Neural cell (in vitro differentiated cells): Measurements from ENCODE around the gene KLF17. TPM values are rescaled to one million over a fixed set of nuclear protein-coding genes. Genes with fewer than 3 reads are reported as not detected.

Source experiments
- H2AFZ ChIP-seq: fragments of 200-600, 300-800 bp; sonication (generic), shearing (Covaris generic); 2 replicates; pipeline ENCODE4 v1.6.0; 2014; ENCODE audit warnings: low read depth, mild to moderate bottlenecking, antibody characterized with exemption, low read length, moderate library complexity
- H3F3A ChIP-seq: fragments of 200-600 bp; shearing (Covaris generic); 2 replicates; pipeline ENCODE4 v1.6.1; 2016; ENCODE audit warnings: mild to moderate bottlenecking, moderate library complexity, mixed read lengths, antibody characterized with exemption, low read length; ENCODE audit not compliant: insufficient read depth, poor library complexity, severe bottlenecking
- H3K27ac ChIP-seq: fragments of 200-600, 300-800 bp; sonication (generic), shearing (Covaris generic); 2 replicates; pipeline ENCODE4 v1.5.1; 2014; ENCODE audit warnings: mild to moderate bottlenecking, low read length, moderate library complexity
- H3K27me3 ChIP-seq: fragments of 300-800, 200-600 bp; sonication (generic), shearing (Covaris generic); 2 replicates; pipeline ENCODE4 v1.6.0; 2014; ENCODE audit warnings: mild to moderate bottlenecking, low read depth, low read length, moderate library complexity; ENCODE audit not compliant: insufficient read depth
- H3K36me3 ChIP-seq: fragments of 300-800, 200-600 bp; sonication (generic), shearing (Covaris generic); 2 replicates; pipeline ENCODE4 v1.5.1; 2014; ENCODE audit warnings: mild to moderate bottlenecking, antibody characterized with exemption, low read length, moderate library complexity; ENCODE audit not compliant: insufficient read depth
- H3K4me2 ChIP-seq: fragments of 300-800, 200-600 bp; sonication (generic), shearing (Covaris generic); 2 replicates; pipeline ENCODE4 v1.6.0; 2014; ENCODE audit warnings: mild to moderate bottlenecking, low read length
- H3K4me3 ChIP-seq: fragments of 300-800, 200-600 bp; sonication (generic), shearing (Covaris generic); 2 replicates; pipeline ENCODE4 v1.5.1; 2014; ENCODE audit warnings: mild to moderate bottlenecking, low read length, moderate library complexity
- H3K79me2 ChIP-seq: fragments of 200-600 bp; shearing (Covaris generic); replicated peaks from 2 replicates; pipeline ENCODE4 v1.6.0; 2014; ENCODE audit warnings: mild to moderate bottlenecking, low read length, moderate library complexity; ENCODE audit not compliant: insufficient read depth
- H3K9ac ChIP-seq: fragments of 300-800, 200-600 bp; sonication (generic), shearing (Covaris generic); 2 replicates; pipeline ENCODE4 v1.6.1; 2016; ENCODE audit warnings: mild to moderate bottlenecking, low read length, mixed read lengths
- H3K9me2 ChIP-seq: fragments of 200-600 bp; shearing (Covaris generic); 2 replicates; pipeline ENCODE4 v1.6.1; 2016; ENCODE audit warnings: mild to moderate bottlenecking, low read length, mixed read lengths; ENCODE audit not compliant: insufficient read depth
- H3K9me3 ChIP-seq: fragments of 200-600, 300-800 bp; sonication (generic), shearing (Covaris generic); 2 replicates; pipeline ENCODE4 v1.6.1; 2016; ENCODE audit warnings: mild to moderate bottlenecking, mixed run types, low read length, moderate library complexity, mixed read lengths
- H4K20me1 ChIP-seq: fragments of 200-600 bp; shearing (Covaris generic); 2 replicates; pipeline ENCODE4 v1.6.1; 2016; ENCODE audit warnings: mild to moderate bottlenecking, mixed run types; ENCODE audit not compliant: insufficient read depth
- EP300 ChIP-seq: fragments of 450-650 bp; conservative IDR thresholded peaks from 2 replicates; pipeline ENCODE4 v1.6.1; 2014; ENCODE audit warnings: antibody characterized with exemption, mild to moderate bottlenecking, moderate library complexity; ENCODE audit not compliant: poor library complexity, severe bottlenecking
- EZH2 ChIP-seq: fragments of 200-600, 300-800 bp; shearing (Covaris generic), sonication (generic); IDR thresholded peaks from 2 replicates; pipeline ENCODE4 v1.6.1; 2014; ENCODE audit warnings: antibody characterized with exemption, low read length, borderline replicate concordance, mild to moderate bottlenecking; ENCODE audit not compliant: insufficient read depth, poor library complexity, severe bottlenecking
- MXI1 ChIP-seq: fragments of 450-650 bp; conservative IDR thresholded peaks from 2 replicates; pipeline ENCODE4 v1.6.1; 2014; ENCODE audit warnings: antibody characterized with exemption, mild to moderate bottlenecking; ENCODE audit not compliant: poor library complexity, severe bottlenecking
- POLR2AphosphoS5 ChIP-seq: IDR thresholded peaks from 2 replicates; pipeline ENCODE4 v1.6.1; 2012
- RAD21 ChIP-seq: fragments of 450-650 bp; conservative IDR thresholded peaks from 2 replicates; pipeline ENCODE4 v1.6.1; 2014; ENCODE audit warnings: antibody characterized with exemption, mild to moderate bottlenecking, moderate library complexity
- SMC3 ChIP-seq: fragments of 450-650 bp; conservative IDR thresholded peaks from 2 replicates; pipeline ENCODE4 v1.6.1; 2014; ENCODE audit warnings: antibody characterized with exemption, mild to moderate bottlenecking, moderate library complexity; ENCODE audit not compliant: poor library complexity
- TAF1 ChIP-seq: IDR thresholded peaks from 2 replicates; pipeline ENCODE4 v1.6.1; 2012; ENCODE audit warnings: low read depth
- polyA plus RNA-seq: library from polyadenylated mRNA; depleted of rRNA; stranded (reverse); fragments of >200 nt; gene quantifications from 2 replicates; pipeline ENCODE4 v1.2.3, GENCODE V29; 2014
- TF ChIP-seq, protein P1 (sequence below): IDR thresholded peaks from 2 replicates; pipeline ENCODE4 v1.6.1; 2012; ENCODE audit warnings: borderline replicate concordance
- TF ChIP-seq, protein P2 (sequence below): fragments of 450-650 bp; IDR thresholded peaks from 2 replicates; pipeline ENCODE4 v1.5.1; 2014; ENCODE audit warnings: antibody characterized with exemption, mild to moderate bottlenecking, moderate library complexity; ENCODE audit not compliant: poor library complexity, severe bottlenecking

Gene KLF17
- polyA plus RNA-seq, 1 donor from 2014 or later, result not detected

DNA sequence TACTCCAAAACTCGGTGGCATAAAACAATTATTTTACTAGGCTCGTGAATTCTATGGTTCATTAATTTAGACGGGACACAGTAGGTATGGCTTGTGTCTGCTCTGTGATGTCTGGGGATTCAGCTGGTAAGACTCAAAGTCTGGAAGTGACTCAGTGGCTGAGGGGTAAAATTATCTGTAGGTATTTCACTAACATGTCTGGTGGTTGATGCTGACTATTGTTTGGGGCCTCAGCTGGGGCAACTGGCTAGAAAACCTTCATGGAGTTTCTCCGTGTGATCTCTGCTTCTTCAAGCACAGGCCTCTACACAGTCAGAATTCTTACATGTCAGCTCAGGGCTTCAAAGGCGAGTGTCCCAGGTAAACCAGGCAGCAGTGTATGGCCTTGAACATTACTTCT, 41.2 kb upstream of the KLF17 start:
- Histone ChIP-seq H3K4me3 (no peak overlapping the region), H3K9ac (no peak overlapping the region), H3K9me3 (no peaks in the 10 kb centered on the region), H3K36me3 (no peaks in the 10 kb centered on the region), H3K79me2 (no peaks in the 10 kb centered on the region), H3K27ac (no peak overlapping the region), H3K27me3 (no peaks in the 10 kb centered on the region), H4K20me1 (no peaks in the 10 kb centered on the region), H2AFZ (no peak overlapping the region), H3K4me2 (no peak overlapping the region), H3K9me2 (no peaks in the 10 kb centered on the region), H3F3A (no peaks in the 10 kb centered on the region)
- no peak for TF ChIP-seq EP300
- TF ChIP-seq EZH2, result no peak
- no peak for TF ChIP-seq SMC3
- no peak for TF ChIP-seq MXI1
- no peak for TF ChIP-seq POLR2AphosphoS5
- TF ChIP-seq, protein P1, sequence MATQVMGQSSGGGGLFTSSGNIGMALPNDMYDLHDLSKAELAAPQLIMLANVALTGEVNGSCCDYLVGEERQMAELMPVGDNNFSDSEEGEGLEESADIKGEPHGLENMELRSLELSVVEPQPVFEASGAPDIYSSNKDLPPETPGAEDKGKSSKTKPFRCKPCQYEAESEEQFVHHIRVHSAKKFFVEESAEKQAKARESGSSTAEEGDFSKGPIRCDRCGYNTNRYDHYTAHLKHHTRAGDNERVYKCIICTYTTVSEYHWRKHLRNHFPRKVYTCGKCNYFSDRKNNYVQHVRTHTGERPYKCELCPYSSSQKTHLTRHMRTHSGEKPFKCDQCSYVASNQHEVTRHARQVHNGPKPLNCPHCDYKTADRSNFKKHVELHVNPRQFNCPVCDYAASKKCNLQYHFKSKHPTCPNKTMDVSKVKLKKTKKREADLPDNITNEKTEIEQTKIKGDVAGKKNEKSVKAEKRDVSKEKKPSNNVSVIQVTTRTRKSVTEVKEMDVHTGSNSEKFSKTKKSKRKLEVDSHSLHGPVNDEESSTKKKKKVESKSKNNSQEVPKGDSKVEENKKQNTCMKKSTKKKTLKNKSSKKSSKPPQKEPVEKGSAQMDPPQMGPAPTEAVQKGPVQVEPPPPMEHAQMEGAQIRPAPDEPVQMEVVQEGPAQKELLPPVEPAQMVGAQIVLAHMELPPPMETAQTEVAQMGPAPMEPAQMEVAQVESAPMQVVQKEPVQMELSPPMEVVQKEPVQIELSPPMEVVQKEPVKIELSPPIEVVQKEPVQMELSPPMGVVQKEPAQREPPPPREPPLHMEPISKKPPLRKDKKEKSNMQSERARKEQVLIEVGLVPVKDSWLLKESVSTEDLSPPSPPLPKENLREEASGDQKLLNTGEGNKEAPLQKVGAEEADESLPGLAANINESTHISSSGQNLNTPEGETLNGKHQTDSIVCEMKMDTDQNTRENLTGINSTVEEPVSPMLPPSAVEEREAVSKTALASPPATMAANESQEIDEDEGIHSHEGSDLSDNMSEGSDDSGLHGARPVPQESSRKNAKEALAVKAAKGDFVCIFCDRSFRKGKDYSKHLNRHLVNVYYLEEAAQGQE, result no peak
- no peak for TF ChIP-seq TAF1
- TF ChIP-seq, protein P2, sequence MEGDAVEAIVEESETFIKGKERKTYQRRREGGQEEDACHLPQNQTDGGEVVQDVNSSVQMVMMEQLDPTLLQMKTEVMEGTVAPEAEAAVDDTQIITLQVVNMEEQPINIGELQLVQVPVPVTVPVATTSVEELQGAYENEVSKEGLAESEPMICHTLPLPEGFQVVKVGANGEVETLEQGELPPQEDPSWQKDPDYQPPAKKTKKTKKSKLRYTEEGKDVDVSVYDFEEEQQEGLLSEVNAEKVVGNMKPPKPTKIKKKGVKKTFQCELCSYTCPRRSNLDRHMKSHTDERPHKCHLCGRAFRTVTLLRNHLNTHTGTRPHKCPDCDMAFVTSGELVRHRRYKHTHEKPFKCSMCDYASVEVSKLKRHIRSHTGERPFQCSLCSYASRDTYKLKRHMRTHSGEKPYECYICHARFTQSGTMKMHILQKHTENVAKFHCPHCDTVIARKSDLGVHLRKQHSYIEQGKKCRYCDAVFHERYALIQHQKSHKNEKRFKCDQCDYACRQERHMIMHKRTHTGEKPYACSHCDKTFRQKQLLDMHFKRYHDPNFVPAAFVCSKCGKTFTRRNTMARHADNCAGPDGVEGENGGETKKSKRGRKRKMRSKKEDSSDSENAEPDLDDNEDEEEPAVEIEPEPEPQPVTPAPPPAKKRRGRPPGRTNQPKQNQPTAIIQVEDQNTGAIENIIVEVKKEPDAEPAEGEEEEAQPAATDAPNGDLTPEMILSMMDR, result no peak
- TF ChIP-seq RAD21, result no peak

DNA sequence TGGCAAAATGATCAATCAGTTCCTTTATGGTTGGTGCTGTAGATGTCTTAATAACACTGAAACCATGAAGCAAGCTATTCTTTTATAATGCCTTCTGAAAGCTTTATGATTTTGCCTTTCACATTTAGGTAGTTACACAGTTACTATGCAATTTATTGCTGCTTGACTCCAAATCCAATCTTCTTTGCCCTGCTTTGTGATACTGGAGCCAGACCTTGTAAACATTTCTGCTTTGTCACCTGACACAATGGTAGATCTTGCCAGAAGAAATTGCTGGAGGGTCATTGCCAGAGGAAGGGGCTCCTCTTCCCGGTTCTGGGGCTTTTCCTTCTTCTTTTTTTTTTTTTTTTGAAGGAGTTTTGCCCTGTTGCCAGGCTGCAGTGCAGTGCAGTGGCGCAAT, 40.5 kb upstream of the KLF17 start:
- H3K4me3 ChIP-seq, result no peak overlapping the region
- no peaks in the 10 kb centered on the region for H4K20me1 ChIP-seq
- H3K9me2 ChIP-seq, result no peaks in the 10 kb centered on the region
- no peaks in the 10 kb centered on the region for H3K9me3 ChIP-seq
- no peaks in the 10 kb centered on the region for H3K79me2 ChIP-seq
- no peak overlapping the region for H3K27ac ChIP-seq
- no peak overlapping the region for H3K4me2 ChIP-seq
- no peaks in the 10 kb centered on the region for H3K36me3 ChIP-seq
- TF ChIP-seq, protein P1, result no peak
- TF ChIP-seq EZH2 (no peak), MXI1 (no peak), POLR2AphosphoS5 (no peak), RAD21 (no peak), TAF1 (no peak), SMC3 (no peak), EP300 (no peak)
- TF ChIP-seq, protein P2, result no peak
- no peaks in the 10 kb centered on the region for H3F3A ChIP-seq
- H2AFZ ChIP-seq, result no peak overlapping the region
- no peaks in the 10 kb centered on the region for H3K27me3 ChIP-seq
- H3K9ac ChIP-seq, result no peak overlapping the region
